Measurements from ENCODE around the gene ATRNL1. TPM values are rescaled to one million over a fixed set of nuclear protein-coding genes. Genes with fewer than 3 reads are reported as not detected.

The ATRNL1 gene
- total and polyA plus RNA-seq, 2 of the 8 experiments (the other 6 are each of a cell fraction or from before 2014, with no cell fraction given), result 5.1 to 17.6 TPM

GRCh38 chr10:115951242-115951641 lies 858.1 kb downstream of the ATRNL1 start:
- 87% methylated on average over 3 of the region's 3 CpGs; no CpG with 5 or more reads in 1 of the 2 experiments for WGBS, 2 experiments (ENCODE audit: extremely low coverage in 1 of 2, insufficient coverage in 1 of 2, insufficient read length in 1 of 2, insufficient replicate concordance in 2 of 2, low coverage in 1 of 2, low lambda C conversion rate in 2 of 2, missing lambda C conversion rate in 1 of 2)
- Histone ChIP-seq H3K4ac (replicated peaks; ENCODE audit: insufficient read length, low read depth, low read length) (no peak overlapping the region), H3K23ac (ENCODE audit: insufficient read length) (no peak overlapping the region), H2BK5ac (ENCODE audit: low read depth, low read length) (no peak overlapping the region), H3K4me3 (ENCODE audit: extremely low read depth in 1 of 4, insufficient read depth in 2 of 4, low read depth in 3 of 4, low read length in 4 of 4) (no peak overlapping the region), H3K79me2 (ENCODE audit: control insufficient read depth in 1 of 2, insufficient read depth in 2 of 2, low read length in 2 of 2) (no peaks in the 10 kb centered on the region), H3K27me3 (replicated peaks in 1 of 4; ENCODE audit: control insufficient read depth in 3 of 4, extremely low read depth in 1 of 4, insufficient read depth in 3 of 4, low read length in 3 of 4) (no peaks in the 10 kb centered on the region), H3K18ac (ENCODE audit: extremely low read depth, low read length) (no peak overlapping the region), H3K79me1 (ENCODE audit: low read depth, low read length) (no peaks in the 10 kb centered on the region), H4K5ac (ENCODE audit: insufficient read length, low read depth, low read length) (no peak overlapping the region), H4K91ac (replicated peaks; ENCODE audit: insufficient read length, low read length) (no peak overlapping the region), H3K4me2 (ENCODE audit: insufficient read depth in 1 of 2, low read depth in 2 of 2, low read length in 2 of 2) (no peak overlapping the region), H3K36me3 (ENCODE audit: control insufficient read depth in 2 of 4, insufficient read depth in 4 of 4, low read length in 3 of 4) (no peaks in the 10 kb centered on the region), H3K23me2 (ENCODE audit: low read depth, low read length) (no peaks in the 10 kb centered on the region), H3K4me1 (replicated peaks in 1 of 4; ENCODE audit: control insufficient read depth in 3 of 4, insufficient read depth in 4 of 4, low read length in 3 of 4) (peaks cover 0 to 4% (median 1%) of the 10 kb centered on the region in 4 experiments; a peak in 1 of 7 replicates), H4K8ac (ENCODE audit: extremely low read depth, insufficient read depth, low read length) (no peak overlapping the region), H2BK20ac (ENCODE audit: low read length) (no peak overlapping the region), H2BK15ac (ENCODE audit: low read length) (no peak overlapping the region), H2BK12ac (ENCODE audit: low read depth, low read length) (no peak overlapping the region), H3K9ac (replicated peaks in 1 of 4; ENCODE audit: extremely low read depth in 1 of 4, low read depth in 3 of 4, low read length in 3 of 4) (no peak overlapping the region), H3K27ac (ENCODE audit: low read depth, low read length) (no peak overlapping the region), H2AFZ (ENCODE audit: low read length) (no peak overlapping the region), H3K9me3 (ENCODE audit: insufficient read depth in 2 of 2, low read depth in 1 of 2, low read length in 1 of 2) (no peaks in the 10 kb centered on the region), H3K14ac (ENCODE audit: insufficient read length) (no peak overlapping the region), H2BK120ac (replicated peaks; ENCODE audit: low read depth, low read length) (no peak overlapping the region), H3K56ac (replicated peaks; ENCODE audit: insufficient read length, low read depth, low read length) (no peak overlapping the region), H4K20me1 (replicated peaks in 1 of 2; ENCODE audit: control insufficient read depth in 1 of 2, insufficient read depth in 2 of 2, low read length in 2 of 2) (no peaks in the 10 kb centered on the region), H2AK5ac (ENCODE audit: low read depth, low read length) (no peak overlapping the region)
- FAIRE-seq, result no peak
- ChIA-PET CTCF (ENCODE audit: partially characterized antibody) (interaction anchor here (0.7 to 1.1 kb wide), 3 partner anchors 13 to 157 kb away, joined by 3 to 4 read pairs (median 3); no protein-coding TSS in a partner anchor), POLR2A (ENCODE audit: partially characterized antibody) (no interaction called here)
- DNase-seq (ENCODE audit: low read depth in 1 of 2, low spot score in 2 of 2), result no peak
- TF ChIP-seq TCF12 (IDR thresholded peaks at IDR 0.05; ENCODE audit: low read depth, low read length), result no peak
- no peak for TF ChIP-seq E2F6 (IDR thresholded peaks at IDR 0.05)
- no peak for TF ChIP-seq MAX (IDR thresholded peaks at IDR 0.05)
- TF ChIP-seq SAP30 (IDR thresholded peaks at IDR 0.05; ENCODE audit: insufficient read depth, insufficient replicate concordance, low read length), result no peak
- no peak for TF ChIP-seq NANOG (IDR thresholded peaks at IDR 0.05; ENCODE audit: insufficient read depth, low read depth, low read length, poor library complexity, severe bottlenecking)
- TF ChIP-seq JUND (IDR thresholded peaks at IDR 0.05; ENCODE audit: low read length), result no peak
- no peak for TF ChIP-seq BACH1 (IDR thresholded peaks at IDR 0.05; ENCODE audit: low read length)
- no peak for TF ChIP-seq MAFK (IDR thresholded peaks at IDR 0.05; ENCODE audit: low read depth, low read length)

All from H1 (cell line).